ENCODE data around the gene COL25A1. TPM values are rescaled to one million over a fixed set of nuclear protein-coding genes. Genes with fewer than 3 reads are reported as not detected.

Gene COL25A1
- total and polyA plus RNA-seq, 11 donors: 0.19 to 1.8 (median 0.50) TPM

DNA sequence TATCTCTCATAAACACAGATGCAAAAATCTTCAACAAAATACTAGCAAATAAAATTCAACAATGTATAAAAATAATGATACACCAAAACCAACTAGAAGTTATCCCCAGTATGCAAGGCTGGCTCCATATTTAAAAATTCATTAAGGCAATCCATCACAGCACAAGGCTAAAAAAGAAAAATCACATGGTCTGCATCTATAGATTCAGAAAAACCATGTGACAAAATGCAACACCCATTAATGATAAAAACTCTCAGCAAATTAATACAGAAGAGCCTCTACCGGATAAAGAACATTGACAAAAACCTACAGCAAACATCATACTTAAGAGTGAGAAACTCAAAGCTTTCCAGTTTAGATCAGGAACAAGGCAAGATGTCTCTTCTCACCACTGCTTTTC is 182.6 kb downstream of the COL25A1 start:
- Histone ChIP-seq H3K27me3 (no peaks in the 10 kb centered on the region), H3K4me3 (no peak overlapping the region), H3K36me3 (no peaks in the 10 kb centered on the region), H3K4me1 (no peaks in the 10 kb centered on the region), H3K27ac (no peak overlapping the region), H3K9me3 (peaks cover 0 to 15% (median 0%) of the 10 kb centered on the region in 12 donors)
- DNase-seq (no peak), ATAC-seq (no peak)
- TF ChIP-seq CTCF (IDR thresholded peaks at IDR 0.05) (no peak), POLR2A (IDR thresholded peaks at IDR 0.05) (no peak)
- WGBS, 4 donors: 93 to 99% (median 96%) methylated on average over 1 of the region's 1 CpG
- intact Hi-C loops (cut with DNase I): no loop called here

- TF ChIP-seq CTCF (IDR thresholded peaks at IDR 0.05) (no peak), POLR2A (IDR thresholded peaks at IDR 0.05) (no peak)
- ATAC-seq (no peak), DNase-seq (no peak)
- H3K4me3 ChIP-seq: no peak overlapping the region
- H3K27me3 ChIP-seq: no peaks in the 10 kb centered on the region
- H3K4me1 ChIP-seq: no peaks in the 10 kb centered on the region
- intact Hi-C loops (cut with DNase I): no loop called here
- H3K9me3 ChIP-seq: peaks cover 0 to 15% (median 0%) of the 10 kb centered on the region in 12 donors
- WGBS, 4 donors: 88 to 97% (median 96%) methylated on average over 2 of the region's 2 CpGs
- H3K36me3 ChIP-seq: no peaks in the 10 kb centered on the region
- no peak overlapping the region for H3K27ac ChIP-seq
Measured at GRCh38 chr4:109118635-109119034, 183.8 kb downstream of the COL25A1 start.

- H3K4me1 ChIP-seq: no peaks in the 10 kb centered on the region
Measured at GRCh38 chr4:109114501-109114900, 188.0 kb downstream of the COL25A1 start.

GRCh38 chr4:109113521-109113920 is 188.9 kb downstream of the COL25A1 start:
- no peaks in the 10 kb centered on the region for H3K27me3 ChIP-seq
- H3K27ac ChIP-seq: no peak overlapping the region
- H3K4me3 ChIP-seq: no peak overlapping the region
- no peaks in the 10 kb centered on the region for H3K9me3 ChIP-seq
- H3K4me1 ChIP-seq: no peaks in the 10 kb centered on the region
- H3K36me3 ChIP-seq: no peaks in the 10 kb centered on the region
- no peak for ATAC-seq
- intact Hi-C loops (cut with DNase I): no loop called here
- no peak for DNase-seq
- TF ChIP-seq CTCF (IDR thresholded peaks at IDR 0.05) (no peak), POLR2A (IDR thresholded peaks at IDR 0.05) (no peak)
- WGBS, 4 donors: 86 to 96% (median 92%) methylated on average over 2 of the region's 2 CpGs

More at GRCh38 chr4:109114501-109114900, 188.0 kb downstream of the COL25A1 start:
- Histone ChIP-seq H3K27me3 (no peaks in the 10 kb centered on the region), H3K4me3 (no peak overlapping the region), H3K27ac (no peak overlapping the region), H3K9me3 (peaks cover 0 to 4% (median 0%) of the 10 kb centered on the region in 12 donors), H3K36me3 (no peaks in the 10 kb centered on the region)
- intact Hi-C loops (cut with DNase I): no loop called here
- 76 to 86% (median 78%) methylated on average over 3 of the region's 3 CpGs for WGBS, 4 donors
- no peak for DNase-seq
- TF ChIP-seq CTCF (IDR thresholded peaks at IDR 0.05): no peak
- TF ChIP-seq POLR2A (IDR thresholded peaks at IDR 0.05): no peak
- ATAC-seq: no peak

Measured in heart left ventricle (tissue), 16 donors.